Activated CD8-positive, alpha-beta memory T cell treated with anti-CD3 and anti-CD28 coated beads for 4 hours (primary cell): ENCODE measurements around the gene MCM3.

ENCODE experiments used
- DNase-seq, 2 donors: peaks; one replicate each; pipeline ENCODE4 v3.0.0-alpha.2; 2020; ENCODE audit warnings: low read depth in 2 of 2

The MCM3 gene

DNA sequence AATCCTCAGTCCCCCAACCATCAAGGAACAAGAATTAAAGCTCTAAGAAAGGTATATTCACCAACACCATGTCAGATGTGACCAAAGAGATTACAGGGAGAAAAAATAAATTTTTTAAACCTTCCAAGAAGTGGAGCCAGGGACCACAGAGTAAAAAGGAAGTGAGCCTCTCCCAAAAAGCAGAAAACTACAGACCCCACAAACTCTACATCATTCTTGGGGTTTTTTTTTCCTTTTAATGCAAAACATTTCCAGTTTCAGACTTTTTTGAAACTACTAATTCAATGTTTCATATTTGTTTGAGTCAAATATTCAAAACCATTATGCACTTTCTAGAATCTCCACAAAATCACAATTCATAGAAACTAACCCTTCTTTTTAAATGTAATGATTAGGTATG is 33.4 kb downstream of the MCM3 start:
- no peak for DNase-seq

DNA sequence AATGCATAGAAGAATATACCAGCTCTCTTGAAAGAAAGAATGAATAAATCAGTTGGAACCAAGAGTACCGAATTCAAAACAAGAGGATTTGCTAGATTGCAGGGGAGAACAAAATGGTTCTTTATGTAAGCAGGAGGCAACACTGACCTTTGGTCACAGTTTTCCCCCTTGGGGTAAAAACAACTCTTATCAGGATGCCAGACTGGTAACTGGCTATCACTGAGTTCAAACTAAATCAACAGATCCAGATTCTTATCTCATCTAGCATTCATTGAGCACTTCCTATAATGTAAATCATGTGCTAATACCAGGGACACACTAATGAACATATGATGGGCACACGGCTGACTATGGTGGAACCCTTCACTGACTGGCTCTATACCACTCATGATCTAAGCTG is 35.5 kb downstream of the MCM3 start:
- DNase-seq: no peak

- DNase-seq: no peak
These were observed 39.1 kb downstream of the MCM3 start for GRCh38 chr6:52245425-52245824.

DNA sequence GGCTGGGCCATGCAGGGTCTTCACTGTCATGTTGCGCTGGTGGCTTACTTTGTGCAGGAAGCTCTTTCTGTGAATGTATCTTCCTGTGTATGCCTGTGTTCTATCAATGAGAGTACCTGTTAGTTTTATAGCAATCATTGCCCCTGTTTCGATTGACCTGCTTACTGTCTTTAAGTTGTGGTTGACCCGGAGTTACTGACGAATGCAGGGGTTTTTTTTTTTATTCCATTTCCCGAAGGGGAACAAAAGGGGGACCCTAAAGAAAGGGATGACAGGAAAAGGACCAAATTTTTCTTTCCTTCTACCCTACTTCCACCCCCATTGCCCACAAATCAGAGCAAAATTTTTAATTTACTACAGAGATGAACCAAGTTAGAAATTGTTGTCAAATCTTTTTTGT is 40.1 kb downstream of the MCM3 start, which contains the start of gene IL17F:
Gene IL17F, minus strand, starts transcription at position 101 of the 400 bp plus-strand sequence. Its CDS starts 71 bp downstream, at position 30.
- DNase-seq: no peak

- no peak for DNase-seq
These were observed 41.2 kb downstream of the MCM3 start for GRCh38 chr6:52243282-52243893.

DNA sequence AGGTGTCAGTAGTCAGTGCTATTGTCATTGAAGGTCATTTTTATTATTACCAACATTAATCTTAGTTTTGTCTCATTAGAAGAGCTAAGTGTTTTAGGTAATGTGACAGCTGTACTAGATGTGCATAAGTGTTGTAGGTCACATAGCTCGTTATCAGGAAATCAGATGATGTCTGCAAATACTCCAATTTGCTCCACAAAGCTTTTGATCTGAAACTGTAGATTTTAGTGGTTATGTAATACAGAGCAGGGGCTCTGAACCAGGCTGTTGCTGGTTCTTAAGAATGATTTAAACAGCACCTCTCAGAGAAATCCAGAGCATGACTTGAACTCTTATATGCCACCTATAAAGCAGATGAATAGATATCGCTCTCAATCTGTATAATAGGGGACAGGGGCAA is 42.7 kb downstream of the MCM3 start:
- no peak for DNase-seq

- no peak for DNase-seq
These were observed 50.3 kb downstream of the MCM3 start for GRCh38 chr6:52233975-52234823.

GRCh38 chr6:52233005-52233404 is 51.5 kb downstream of the MCM3 start:
- no peak for DNase-seq

GRCh38 chr6:52231406-52232127 is 53.0 kb downstream of the MCM3 start:
- DNase-seq: no peak

- no peak for DNase-seq
These were observed 53.9 kb downstream of the MCM3 start for GRCh38 chr6:52230685-52231084.

DNA sequence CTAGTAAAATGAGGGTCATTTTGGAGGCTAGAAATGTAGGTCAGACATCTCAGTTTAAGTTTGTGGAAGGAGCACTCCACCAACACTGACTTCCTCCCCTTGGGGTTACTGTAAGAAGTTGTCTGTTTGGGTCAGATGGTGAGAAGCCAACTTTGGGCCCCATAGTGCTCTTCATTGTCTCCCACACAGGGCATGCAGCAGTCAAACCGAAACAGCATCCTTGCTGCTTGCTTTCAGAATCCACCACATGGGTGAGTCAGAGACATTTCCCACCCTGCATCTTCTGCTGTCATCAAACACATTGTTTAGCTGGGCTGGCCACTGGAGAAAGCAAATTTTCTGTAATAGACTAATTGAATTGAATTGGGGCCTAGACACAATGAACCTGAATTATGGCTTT is 57.0 kb downstream of the MCM3 start:
- no peak for DNase-seq

DNA sequence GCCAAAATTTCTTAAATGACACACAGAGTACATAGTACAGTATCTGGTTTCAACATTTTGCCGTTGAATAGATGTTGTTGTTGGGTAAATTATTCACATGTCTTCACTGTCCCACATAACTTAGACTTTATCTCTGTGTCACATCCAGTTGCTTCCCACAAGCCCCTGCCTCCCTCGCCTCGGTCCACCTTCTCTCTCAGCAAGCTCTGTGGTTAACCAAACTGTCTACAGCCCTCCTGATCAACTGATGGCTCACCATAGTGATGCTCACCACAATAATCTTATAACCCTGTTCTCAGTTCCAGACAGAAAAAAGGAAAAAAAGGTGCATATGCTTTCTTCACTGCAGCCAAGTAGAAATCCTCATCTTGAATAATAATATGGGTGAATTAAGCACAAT is 63.2 kb downstream of the MCM3 start:
- DNase-seq: no peak

- no peak for DNase-seq
These were observed 66.8 kb downstream of the MCM3 start for GRCh38 chr6:52217761-52218160.

GRCh38 chr6:52216932-52217575 is 67.5 kb downstream of the MCM3 start:
- DNase-seq: no peak

- DNase-seq: no peak
These were observed 68.8 kb downstream of the MCM3 start for GRCh38 chr6:52215787-52216186.
